HG02938 (cell line): ENCODE measurements around the gene CEL.
"Not testable (repeated sequence)": the region's sequence is repeated elsewhere in the genome, so short reads cannot be mapped to it uniquely, and the experiment has no call there.

Source experiments
- ATAC-seq: cut with Tn5 transposase; IDR thresholded peaks from one replicate; pipeline ENCODE4 v1.9.1; 2021; ENCODE audit warnings: mild to moderate bottlenecking, moderate library complexity; ENCODE audit not compliant: unreplicated experiment

Gene CEL

DNA sequence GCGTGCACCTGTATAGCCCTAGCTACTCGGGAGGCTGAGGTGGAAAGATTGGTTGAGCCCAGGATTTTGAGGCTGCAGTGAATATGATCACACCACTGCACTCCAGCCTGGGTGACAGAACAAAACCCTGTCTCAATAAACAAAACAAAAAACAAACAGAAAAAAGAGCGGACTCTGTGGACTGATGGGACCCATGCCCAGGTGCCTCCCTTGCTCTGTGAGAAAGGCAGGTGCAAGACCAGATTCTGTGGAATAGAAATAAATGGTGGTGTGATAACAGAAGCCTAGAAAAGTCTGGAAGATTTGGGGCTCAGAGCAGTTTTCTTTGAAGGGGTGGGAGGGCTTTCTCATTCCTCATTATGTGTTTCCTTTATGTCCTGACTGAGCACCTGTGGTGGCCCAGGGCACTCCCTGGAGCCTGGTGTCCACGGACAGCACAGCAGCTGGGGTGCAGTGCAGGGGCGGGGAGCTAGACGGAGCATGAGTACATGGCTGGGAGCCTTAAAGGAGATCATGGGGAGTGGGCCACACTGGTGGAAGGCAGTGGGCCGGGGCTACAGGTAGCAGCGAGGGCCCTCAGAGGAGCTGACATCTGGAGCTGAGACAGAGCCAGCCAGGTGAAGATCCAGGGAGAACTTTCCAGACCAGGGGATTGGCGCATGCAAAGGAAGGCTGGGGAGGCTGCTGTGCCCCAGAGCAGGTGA is 15.4 kb upstream of the CEL start:
- ATAC-seq, result no peak

GRCh38 chr9:133046900-133047295 is 14.9 kb upstream of the CEL start:
- no peak for ATAC-seq

DNA sequence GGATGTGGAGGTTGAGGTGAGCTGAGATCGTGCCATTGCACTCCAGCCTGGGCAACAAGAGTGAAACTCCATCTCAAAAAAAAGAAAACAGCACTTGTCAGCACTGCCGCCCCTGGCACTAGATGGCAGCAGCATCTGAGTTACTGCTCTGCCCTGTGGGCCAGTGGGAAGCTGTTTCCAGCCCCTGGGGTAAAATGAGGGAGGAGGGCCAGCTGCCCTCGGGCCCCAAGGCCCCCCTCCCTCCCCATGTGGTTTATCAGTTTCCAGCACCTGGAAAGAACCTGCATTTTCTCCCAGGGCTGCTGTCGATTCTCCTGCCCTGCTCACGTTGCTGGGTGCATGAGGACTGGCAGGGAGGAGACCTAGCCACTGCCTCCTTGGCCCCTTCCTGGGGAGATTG is 13.2 kb upstream of the CEL start:
- ATAC-seq, result no peak

GRCh38 chr9:133049043-133049442 is 12.7 kb upstream of the CEL start:
- ATAC-seq, result no peak

DNA sequence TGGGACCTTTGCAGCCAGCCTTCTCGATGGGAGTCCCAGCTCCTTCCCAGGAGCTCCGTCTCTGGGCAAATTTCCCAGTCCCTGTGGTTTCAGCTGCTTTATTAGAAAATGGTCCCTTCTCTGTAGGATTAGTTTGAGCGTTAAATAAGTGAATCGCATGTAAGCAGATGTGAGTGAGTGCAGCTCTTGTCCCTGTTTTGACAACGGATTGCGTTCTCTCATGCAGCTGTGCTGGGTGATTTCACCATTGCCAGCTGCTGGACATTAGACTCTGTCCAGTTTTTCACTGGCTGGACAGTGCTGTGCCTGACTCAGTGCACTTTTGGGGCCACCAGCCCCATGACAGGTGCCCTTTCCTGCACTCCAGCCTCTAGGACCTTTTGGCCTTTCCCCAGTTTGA is 11.6 kb upstream of the CEL start:
- no peak for ATAC-seq

- no peak for ATAC-seq
These were observed 11.0 kb upstream of the CEL start for GRCh38 chr9:133050781-133051180.

DNA sequence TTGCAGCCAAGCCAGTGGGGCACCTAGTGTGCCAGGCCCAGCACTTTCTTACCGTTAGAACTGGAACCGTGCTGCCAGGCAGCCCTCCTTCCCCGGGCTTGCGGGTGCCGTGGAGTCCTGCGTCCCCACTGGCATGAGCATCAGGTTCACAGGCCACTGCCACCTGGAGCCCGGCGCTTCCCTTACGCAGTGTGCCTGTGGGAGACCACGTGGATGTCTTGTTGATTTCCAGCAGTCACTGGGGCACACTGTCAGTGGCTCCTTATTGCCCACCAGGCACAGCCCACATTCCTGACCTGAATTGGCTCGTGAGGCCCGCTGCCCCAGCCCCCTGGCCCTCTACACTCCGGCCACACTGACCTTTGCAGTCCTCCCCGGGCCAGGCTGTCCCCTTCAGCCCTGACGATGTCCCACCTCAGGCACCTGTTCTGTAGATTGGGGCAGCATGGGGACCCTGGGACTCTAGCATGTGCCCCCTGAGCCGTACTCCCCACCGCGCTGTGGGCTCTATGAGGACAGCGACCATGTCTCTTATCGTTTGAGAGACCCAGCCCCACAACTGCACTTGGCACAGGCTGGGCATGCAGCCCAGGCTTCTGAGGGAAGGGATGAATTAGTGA is 10.4 kb upstream of the CEL start:
- no peak for ATAC-seq

DNA sequence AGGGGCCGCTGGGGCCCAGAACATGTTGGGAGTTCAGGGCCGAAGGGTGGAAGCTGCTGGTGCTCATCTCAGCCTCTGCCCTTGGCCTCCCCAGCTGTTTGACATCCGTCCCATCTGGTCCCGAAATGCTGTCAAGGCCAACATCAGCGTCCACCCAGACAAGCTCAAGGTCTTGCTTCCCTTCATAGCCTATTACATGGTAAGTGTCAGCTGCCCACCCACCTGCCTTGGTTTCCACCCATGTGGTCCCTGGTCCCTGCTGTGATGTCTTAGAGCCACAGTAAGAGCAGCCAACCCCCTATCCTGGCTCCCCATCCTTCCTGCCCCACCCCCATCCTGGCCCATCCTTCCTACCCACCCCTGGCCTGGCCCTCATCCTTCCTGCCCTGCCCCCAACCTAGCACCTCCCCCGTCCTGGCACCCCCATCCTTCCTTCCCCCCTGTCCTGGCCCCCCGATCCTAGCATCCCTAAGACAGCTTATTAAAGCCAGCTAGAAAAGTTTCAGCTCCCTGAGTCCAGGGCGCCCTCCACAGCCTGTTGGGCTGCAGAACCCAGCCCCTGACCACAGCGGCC is 9.7 kb upstream of the CEL start:
- ATAC-seq, result no peak

DNA sequence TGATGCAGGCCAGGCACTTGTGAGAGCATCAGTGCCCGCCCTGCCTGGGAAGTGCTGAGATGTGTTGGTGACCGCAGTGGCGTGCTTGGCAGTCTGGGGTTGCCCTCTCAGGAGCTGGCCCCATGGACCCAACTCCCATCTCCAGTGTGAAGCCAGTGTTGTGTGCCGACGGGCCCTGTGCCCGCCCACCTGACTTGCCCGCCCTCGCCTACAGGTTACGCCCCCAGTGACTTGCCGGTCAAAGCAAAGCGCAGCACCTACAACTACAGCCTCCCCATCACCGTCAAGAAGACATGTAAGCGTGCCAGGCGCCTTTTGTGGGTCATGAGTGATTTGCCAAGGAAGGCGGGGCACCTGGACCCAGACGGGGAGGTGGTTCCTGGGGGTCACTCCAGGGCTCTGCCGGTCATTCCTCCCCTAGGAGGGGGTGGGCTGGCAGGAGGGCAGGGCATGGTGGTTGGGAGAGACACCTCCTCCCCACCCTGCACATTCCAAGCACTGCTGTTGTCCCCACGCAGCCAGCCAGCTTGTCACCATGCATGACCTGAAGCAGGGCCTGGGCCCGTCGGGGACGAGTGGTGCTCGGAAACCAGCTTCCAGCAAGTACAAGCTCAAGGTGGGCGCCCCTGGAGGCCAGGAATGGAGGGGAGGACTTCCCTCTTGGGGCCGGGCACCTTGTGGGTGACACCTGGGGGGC is 7.4 kb upstream of the CEL start:
- no peak for ATAC-seq

DNA sequence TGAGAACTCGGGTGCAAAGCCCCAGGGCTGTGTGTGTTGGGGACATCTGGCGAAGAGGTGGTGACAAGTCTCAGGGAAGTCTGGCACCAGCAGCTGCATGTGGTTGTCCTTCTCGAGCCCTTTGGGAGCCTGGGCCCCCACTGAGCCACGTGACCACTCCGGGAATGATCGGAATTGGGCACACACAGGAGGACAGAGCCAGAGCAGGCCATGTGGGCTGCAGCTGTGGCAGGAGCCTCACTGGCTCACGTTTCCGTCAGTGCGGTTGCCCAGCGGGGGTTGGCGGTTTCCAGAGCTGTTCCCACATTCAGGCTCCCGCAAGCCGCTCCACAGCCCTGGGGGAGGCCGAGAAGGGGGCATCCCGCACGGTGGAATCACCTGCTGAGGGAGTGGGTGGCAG is 6.8 kb upstream of the CEL start:
- ATAC-seq, result no peak

GRCh38 chr9:133055788-133056420 is 5.9 kb upstream of the CEL start:
- no peak for ATAC-seq

- ATAC-seq, result no peak
These were observed 5.2 kb upstream of the CEL start for GRCh38 chr9:133056533-133056932.

DNA sequence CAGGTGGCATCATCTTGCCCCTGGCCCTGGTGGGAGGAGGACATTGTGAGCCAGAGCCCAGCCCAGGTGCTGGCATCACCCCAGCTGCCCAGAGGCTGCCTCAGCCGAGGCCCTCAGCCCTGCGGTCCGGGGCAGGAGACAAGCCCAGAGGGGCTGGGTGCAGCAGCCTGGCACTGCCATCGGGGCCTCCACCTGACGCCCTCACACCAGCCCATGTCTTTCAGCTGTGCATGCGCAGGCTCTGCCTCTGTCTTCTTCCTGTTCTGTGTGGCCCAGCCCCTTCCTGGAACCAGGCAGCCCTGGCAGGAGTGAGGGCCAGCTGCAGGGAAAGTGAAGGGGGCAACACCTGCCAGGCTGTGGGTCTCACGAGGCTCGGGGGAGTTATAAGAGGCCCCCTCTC is 4.8 kb upstream of the CEL start:
- ATAC-seq, result no peak

GRCh38 chr9:133057553-133057952 is 4.2 kb upstream of the CEL start:
- ATAC-seq, result no peak

- ATAC-seq, result no peak
These were observed 3.7 kb upstream of the CEL start for GRCh38 chr9:133058071-133058470.

GRCh38 chr9:133058550-133059320 is 3.0 kb upstream of the CEL start:
- ATAC-seq, result no peak

DNA sequence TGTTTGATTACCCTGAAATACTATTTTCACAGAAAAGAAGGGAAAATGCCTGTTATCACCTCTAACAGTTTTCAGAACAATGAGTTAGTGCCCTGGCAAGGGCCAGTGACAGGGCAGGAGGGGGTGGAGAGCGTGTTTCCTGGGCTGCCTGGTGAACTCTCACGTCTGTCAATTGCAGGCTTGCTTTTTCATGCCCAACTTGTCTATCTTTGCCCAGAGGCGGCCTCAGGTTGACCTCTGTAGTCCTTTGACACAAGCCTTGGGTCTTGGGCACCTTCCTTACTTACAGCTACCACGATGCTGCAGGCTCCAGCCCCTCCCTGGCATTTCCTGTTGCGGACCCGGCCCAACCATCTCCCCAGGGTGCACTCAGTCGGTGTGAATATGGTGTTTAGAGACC is 2.2 kb upstream of the CEL start:
- no peak for ATAC-seq

GRCh38 chr9:133060417-133060841 is 1.4 kb upstream of the CEL start:
- no peak for ATAC-seq

GRCh38 chr9:133061019-133061763 is 590 bp upstream of the CEL start:
- ATAC-seq, result not testable (repeated sequence)

DNA sequence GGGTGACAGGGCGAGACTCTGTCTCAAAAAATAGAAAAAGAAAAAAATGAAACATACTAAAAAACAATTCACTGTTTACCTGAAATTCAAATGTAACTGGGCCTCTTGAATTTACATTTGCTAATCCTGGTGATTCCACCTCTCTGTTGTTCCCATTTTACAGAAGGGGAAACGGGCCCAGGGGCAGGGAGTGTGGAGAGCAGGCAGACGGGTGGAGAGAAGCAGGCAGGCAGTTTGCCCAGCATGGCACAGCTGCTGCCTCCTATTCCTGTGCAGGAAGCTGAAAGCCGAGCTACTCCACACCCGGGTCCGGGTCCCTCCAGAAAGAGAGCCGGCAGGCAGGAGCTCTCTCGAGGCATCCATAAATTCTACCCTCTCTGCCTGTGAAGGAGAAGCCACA is 788 bp downstream of the CEL start:
- ATAC-seq, result not testable (repeated sequence)
